WI38 (cell line): ENCODE data around the gene MCC.

Source experiments
- H3K4me3 ChIP-seq: 2 replicates; pipeline ENCODE4 v1.5.1; 2011; ENCODE audit warnings: low read depth, mild to moderate bottlenecking, control low read depth, low read length
- CTCF ChIP-seq: IDR thresholded peaks from 2 replicates; pipeline ENCODE4 v1.5.1; 2012; ENCODE audit warnings: low read depth, mild to moderate bottlenecking, control low read depth, low read length

Gene MCC

GRCh38 chr5:113217619-113218184, 270.6 kb downstream of the MCC start:
- no peak overlapping the region for H3K4me3 ChIP-seq
- no peak for TF ChIP-seq CTCF

GRCh38 chr5:113216545-113216944, 271.7 kb downstream of the MCC start:
- TF ChIP-seq CTCF = no peak
- no peak overlapping the region for H3K4me3 ChIP-seq

GRCh38 chr5:113215401-113216060, 272.7 kb downstream of the MCC start:
- H3K4me3 ChIP-seq = no peak overlapping the region
- no peak for TF ChIP-seq CTCF

- H3K4me3 ChIP-seq = no peak overlapping the region
- TF ChIP-seq CTCF = no peak
Observed at GRCh38 chr5:113214606-113215323, 273.5 kb downstream of the MCC start.

- TF ChIP-seq CTCF = no peak
- no peak overlapping the region for H3K4me3 ChIP-seq
Observed at GRCh38 chr5:113213551-113214425, 274.5 kb downstream of the MCC start.

- TF ChIP-seq CTCF = no peak
- H3K4me3 ChIP-seq = no peak overlapping the region
Observed at GRCh38 chr5:113212244-113212920, 275.9 kb downstream of the MCC start.
